H54 (cell line): ENCODE results near the gene AKR1C2.

ENCODE experiments used
- DNase-seq: peaks from one replicate; pipeline ENCODE4 v3.0.0; 2011; ENCODE audit warnings: low spot score, mixed read lengths; ENCODE audit not compliant: insufficient read length
- FAIRE-seq: peaks from 3 replicates; lab custom pipeline; 2011; peaks lifted over from hg19 to GRCh38; lab: Jason Lieb, UNC
- POLR2A ChIP-seq: IDR thresholded peaks from 2 replicates; pipeline ENCODE4 v1.6.1; 2011; ENCODE audit warnings: low read depth, mild to moderate bottlenecking, low read length

AKR1C2 gene

DNA sequence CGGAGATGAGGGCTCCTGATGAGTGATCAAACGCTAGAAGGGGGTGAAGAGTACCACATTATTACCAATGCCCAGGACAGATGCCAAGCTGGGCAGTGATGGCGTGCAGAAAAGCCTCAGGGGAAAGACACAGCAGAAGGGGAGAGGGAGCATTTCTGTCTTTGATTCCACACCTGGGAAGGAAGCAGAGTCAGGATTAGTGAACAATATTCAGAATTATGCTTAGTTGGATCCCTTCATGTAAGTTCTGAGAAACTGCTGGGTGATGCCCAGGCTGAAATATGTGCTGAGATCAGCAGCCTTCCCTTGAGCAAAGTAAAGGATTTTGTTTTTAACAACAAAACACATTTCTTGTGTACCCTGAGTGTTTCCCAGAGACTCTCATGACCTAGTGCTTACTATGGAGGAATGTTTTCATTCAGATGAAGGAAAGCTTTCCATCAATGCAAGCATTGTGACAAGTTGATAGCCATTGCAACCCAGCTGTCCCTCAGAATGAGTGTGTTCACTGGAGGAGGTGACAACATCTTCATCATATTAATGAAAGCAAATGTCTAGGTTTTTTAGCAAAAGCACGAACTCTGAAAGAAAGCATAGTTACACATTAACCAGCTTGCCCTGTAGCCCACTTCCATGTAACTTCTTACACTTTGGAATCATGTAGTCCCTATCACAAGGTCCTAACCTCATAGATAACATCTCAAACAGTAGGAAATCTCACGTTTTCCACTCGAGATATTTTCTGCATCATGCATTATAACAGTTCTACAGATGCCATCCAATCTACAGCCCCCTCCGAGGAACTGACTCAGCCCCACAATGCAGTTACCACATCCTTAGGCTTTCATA is 64.2 kb downstream of the AKR1C2 start:
- FAIRE-seq (no peak), DNase-seq (no peak)
- TF ChIP-seq POLR2A, result no peak
